HEK293 (cell line): ENCODE results near the gene MRPS2.

Source experiments
- CTCF ChIA-PET: fragments of 350-600 bp; formaldehyde crosslinking; extraction: SDS; loops from one replicate; lab custom pipeline; 2021; ENCODE audit warnings: antibody characterized with exemption; lab: Yijun Ruan, JAX
- POLR2A ChIA-PET: fragments of 300-600 bp; formaldehyde crosslinking; extraction: SDS; loops from one replicate; lab custom pipeline; 2020; ENCODE audit warnings: antibody characterized with exemption, inconsistent platforms; lab: Yijun Ruan, JAX
- H3K27ac ChIP-seq: fragments of 200-500 bp; sonication (Bioruptor generic); 2 replicates; pipeline ENCODE4 v1.5.1; 2014; ENCODE audit warnings: low read depth, low read length, control low read depth, inconsistent platforms; ENCODE audit errors: extremely low read depth
- H3K36me3 ChIP-seq, 2 experiments: fragments of 200-500 bp in 1 of 2; sonication (Bioruptor generic) in 1 of 2; 1 replicate in 1 of 2; 2 replicates in 1 of 2; pipeline ENCODE4 v1.5.1; 2014 to 2017; ENCODE audit warnings: inconsistent platforms in 2 of 2, low read length in 2 of 2; ENCODE audit not compliant: control insufficient read depth in 2 of 2, insufficient read depth in 1 of 2
- H3K4me1 ChIP-seq: fragments of 200-500 bp; sonication (Bioruptor generic); 2 replicates; pipeline ENCODE4 v1.5.1; 2014; ENCODE audit warnings: mild to moderate bottlenecking, low read length, inconsistent platforms; ENCODE audit not compliant: control insufficient read depth, insufficient read depth
- H3K4me3 ChIP-seq: 2 replicates; pipeline ENCODE4 v1.5.1; 2011; ENCODE audit warnings: low read depth, mild to moderate bottlenecking, control low read depth, low read length, moderate library complexity
- H3K9me3 ChIP-seq: fragments of 200-500 bp; sonication (Bioruptor generic); 2 replicates; pipeline ENCODE4 v1.5.1; 2014; ENCODE audit warnings: low read depth, low read length, inconsistent platforms; ENCODE audit not compliant: control insufficient read depth, insufficient read depth
- EGR2 ChIP-seq: fragments of 450-650 bp; formaldehyde crosslinking; IDR thresholded peaks from 2 replicates; pipeline ENCODE4 v1.5.1; 2016; ENCODE audit warnings: low read depth, missing biosample characterization, missing genetic modification characterization
- ELK4 ChIP-seq: IDR thresholded peaks from 2 replicates; pipeline ENCODE4 v1.6.1; 2011; ENCODE audit warnings: mild to moderate bottlenecking, low read depth, low read length, borderline replicate concordance
- KLF1 ChIP-seq: fragments of 450-650 bp; formaldehyde crosslinking; IDR thresholded peaks from 2 replicates; pipeline ENCODE4 v1.5.1; 2016; ENCODE audit warnings: missing biosample characterization, missing genetic modification characterization
- KLF16 ChIP-seq: fragments of 450-650 bp; formaldehyde crosslinking; IDR thresholded peaks from 2 replicates; pipeline ENCODE4 v1.5.1; 2017; ENCODE audit warnings: missing biosample characterization, missing genetic modification characterization
- KLF7 ChIP-seq: fragments of 450-650 bp; formaldehyde crosslinking; IDR thresholded peaks from 2 replicates; pipeline ENCODE4 v1.5.1; 2016; ENCODE audit warnings: missing biosample characterization, missing genetic modification characterization, borderline replicate concordance
- SP3 ChIP-seq: fragments of 450-650 bp; formaldehyde crosslinking; IDR thresholded peaks from 2 replicates; pipeline ENCODE4 v1.5.1; 2016; ENCODE audit warnings: missing biosample characterization, missing genetic modification characterization
- ZFHX2 ChIP-seq: fragments of 450-650 bp; formaldehyde crosslinking; conservative IDR thresholded peaks from 2 replicates; pipeline ENCODE4 v1.5.1; 2016; ENCODE audit warnings: missing biosample characterization, missing genetic modification characterization
- ZFP3 ChIP-seq: fragments of 450-650 bp; formaldehyde crosslinking; IDR thresholded peaks from 2 replicates; pipeline ENCODE4 v1.5.1; 2016; ENCODE audit warnings: low read depth, missing biosample characterization, missing genetic modification characterization
- ZFP69B ChIP-seq: fragments of 450-650 bp; formaldehyde crosslinking; IDR thresholded peaks from 2 replicates; pipeline ENCODE4 v1.5.1; 2016; ENCODE audit warnings: missing biosample characterization, missing genetic modification characterization
- ZNF138 ChIP-seq: fragments of 450-650 bp; formaldehyde crosslinking; IDR thresholded peaks from 2 replicates; pipeline ENCODE4 v1.5.1; 2016; ENCODE audit warnings: missing biosample characterization, missing genetic modification characterization, borderline replicate concordance
- ZNF155 ChIP-seq: fragments of 450-650 bp; formaldehyde crosslinking; IDR thresholded peaks from 2 replicates; pipeline ENCODE4 v1.5.1; 2016; ENCODE audit warnings: missing biosample characterization, missing genetic modification characterization
- ZNF175 ChIP-seq: fragments of 450-650 bp; formaldehyde crosslinking; IDR thresholded peaks from 2 replicates; pipeline ENCODE4 v1.5.1; 2016; ENCODE audit warnings: missing biosample characterization, missing genetic modification characterization
- ZNF23 ChIP-seq: fragments of 450-650 bp; formaldehyde crosslinking; IDR thresholded peaks from 2 replicates; pipeline ENCODE4 v1.5.1; 2016; ENCODE audit warnings: missing biosample characterization, missing genetic modification characterization, borderline replicate concordance
- ZNF24 ChIP-seq: fragments of 450-650 bp; formaldehyde crosslinking; IDR thresholded peaks from 2 replicates; pipeline ENCODE4 v1.5.1; 2016; ENCODE audit warnings: missing biosample characterization, missing genetic modification characterization
- ZNF404 ChIP-seq: fragments of 450-650 bp; formaldehyde crosslinking; IDR thresholded peaks from 2 replicates; pipeline ENCODE4 v1.5.1; 2017; ENCODE audit warnings: missing biosample characterization, missing genetic modification characterization
- ZNF501 ChIP-seq: fragments of 450-650 bp; formaldehyde crosslinking; IDR thresholded peaks from 2 replicates; pipeline ENCODE4 v1.5.1; 2016; ENCODE audit warnings: missing biosample characterization, missing genetic modification characterization
- ZNF529 ChIP-seq: fragments of 450-650 bp; formaldehyde crosslinking; IDR thresholded peaks from 2 replicates; pipeline ENCODE4 v1.5.1; 2017; ENCODE audit warnings: missing genetic modification characterization, missing biosample characterization; ENCODE audit not compliant: insufficient replicate concordance
- ZNF548 ChIP-seq: fragments of 450-650 bp; formaldehyde crosslinking; IDR thresholded peaks from 2 replicates; pipeline ENCODE4 v1.5.1; 2016; ENCODE audit warnings: missing biosample characterization, missing genetic modification characterization
- ZNF558 ChIP-seq: fragments of 450-650 bp; formaldehyde crosslinking; IDR thresholded peaks from 2 replicates; pipeline ENCODE4 v1.5.1; 2016; ENCODE audit warnings: missing biosample characterization, missing genetic modification characterization
- ZNF624 ChIP-seq: fragments of 450-650 bp; formaldehyde crosslinking; IDR thresholded peaks from 2 replicates; pipeline ENCODE4 v1.5.1; 2017; ENCODE audit warnings: missing biosample characterization, missing genetic modification characterization
- ZNF629 ChIP-seq: fragments of 450-650 bp; formaldehyde crosslinking; IDR thresholded peaks from 2 replicates; pipeline ENCODE4 v1.5.1; 2017; ENCODE audit warnings: missing biosample characterization, missing genetic modification characterization
- ZNF701 ChIP-seq: fragments of 450-650 bp; formaldehyde crosslinking; IDR thresholded peaks from 2 replicates; pipeline ENCODE4 v1.5.1; 2016; ENCODE audit warnings: missing biosample characterization, missing genetic modification characterization
- ZNF768 ChIP-seq: fragments of 450-650 bp; formaldehyde crosslinking; IDR thresholded peaks from 2 replicates; pipeline ENCODE4 v1.5.1; 2018; ENCODE audit warnings: missing biosample characterization, mild to moderate bottlenecking, missing genetic modification characterization
- ZXDB ChIP-seq: fragments of 450-650 bp; formaldehyde crosslinking; IDR thresholded peaks from 2 replicates; pipeline ENCODE4 v1.5.1; 2016; ENCODE audit warnings: missing biosample characterization, missing genetic modification characterization
- TF ChIP-seq, protein P1 (sequence below): fragments of 450-650 bp; formaldehyde crosslinking; IDR thresholded peaks from 2 replicates; pipeline ENCODE4 v1.5.1; 2016; ENCODE audit warnings: missing biosample characterization, missing genetic modification characterization
- TF ChIP-seq, protein P2 (sequence below): fragments of 450-650 bp; formaldehyde crosslinking; IDR thresholded peaks from 2 replicates; pipeline ENCODE4 v1.5.1; 2016; ENCODE audit warnings: missing biosample characterization, missing genetic modification characterization
- TF ChIP-seq, protein P3 (sequence below): fragments of 450-650 bp; formaldehyde crosslinking; IDR thresholded peaks from 2 replicates; pipeline ENCODE4 v1.5.1; 2016; ENCODE audit warnings: missing biosample characterization, missing genetic modification characterization

MRPS2 gene

DNA sequence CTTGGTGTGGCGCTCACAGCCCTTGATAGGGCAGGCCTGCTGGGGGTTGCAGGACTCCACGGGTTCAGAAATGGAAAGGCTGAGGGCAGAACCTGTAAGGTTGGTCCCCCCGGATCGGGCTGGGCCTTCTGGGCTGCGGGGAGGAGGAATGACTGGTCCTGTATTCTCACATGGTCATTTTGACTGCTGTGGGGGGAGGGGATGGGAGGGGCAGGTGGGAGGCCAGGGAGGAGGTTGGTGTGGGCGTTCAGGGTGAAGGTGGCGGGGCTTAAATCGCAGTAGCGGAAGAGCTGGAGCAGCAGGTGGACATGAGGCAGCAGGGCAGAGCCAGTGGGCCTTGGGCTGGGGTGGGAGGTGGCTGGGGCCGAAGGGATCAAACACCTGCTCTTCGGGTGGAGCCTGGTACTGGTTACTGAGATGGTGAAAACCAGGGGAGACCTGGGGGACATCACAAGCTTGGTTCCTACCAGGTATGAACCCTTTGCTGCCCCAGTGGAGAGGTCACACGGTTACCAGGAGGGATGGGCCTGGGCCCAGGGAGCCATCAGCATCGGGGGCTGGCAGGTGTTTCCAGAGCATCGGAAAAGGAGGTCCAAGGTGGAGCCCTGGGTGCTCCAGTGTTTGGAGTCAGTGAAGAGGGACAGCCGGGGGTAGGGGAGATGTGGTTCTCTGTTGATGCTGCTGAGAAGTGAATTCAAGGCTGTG is 1.8 kb downstream of the MRPS2 start (continued):
- no peak for TF ChIP-seq ZNF629 (tag by site-specific recombination)
- TF ChIP-seq KLF7, result no peak
- TF ChIP-seq, protein P1, sequence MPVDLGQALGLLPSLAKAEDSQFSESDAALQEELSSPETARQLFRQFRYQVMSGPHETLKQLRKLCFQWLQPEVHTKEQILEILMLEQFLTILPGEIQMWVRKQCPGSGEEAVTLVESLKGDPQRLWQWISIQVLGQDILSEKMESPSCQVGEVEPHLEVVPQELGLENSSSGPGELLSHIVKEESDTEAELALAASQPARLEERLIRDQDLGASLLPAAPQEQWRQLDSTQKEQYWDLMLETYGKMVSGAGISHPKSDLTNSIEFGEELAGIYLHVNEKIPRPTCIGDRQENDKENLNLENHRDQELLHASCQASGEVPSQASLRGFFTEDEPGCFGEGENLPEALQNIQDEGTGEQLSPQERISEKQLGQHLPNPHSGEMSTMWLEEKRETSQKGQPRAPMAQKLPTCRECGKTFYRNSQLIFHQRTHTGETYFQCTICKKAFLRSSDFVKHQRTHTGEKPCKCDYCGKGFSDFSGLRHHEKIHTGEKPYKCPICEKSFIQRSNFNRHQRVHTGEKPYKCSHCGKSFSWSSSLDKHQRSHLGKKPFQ, result no peak
- no peak for TF ChIP-seq ZNF701 (tag by site-specific recombination)
- no peak for TF ChIP-seq ZNF624 (tag by site-specific recombination)
- peak; percentile 78 for TF ChIP-seq EGR2 (tag by site-specific recombination)
- TF ChIP-seq SP3 (tag by site-specific recombination), result peak; percentile 23; the same call in 1 of the 2 replicates
- peak; percentile 8; the same call in 1 of the 2 replicates for TF ChIP-seq KLF1

DNA sequence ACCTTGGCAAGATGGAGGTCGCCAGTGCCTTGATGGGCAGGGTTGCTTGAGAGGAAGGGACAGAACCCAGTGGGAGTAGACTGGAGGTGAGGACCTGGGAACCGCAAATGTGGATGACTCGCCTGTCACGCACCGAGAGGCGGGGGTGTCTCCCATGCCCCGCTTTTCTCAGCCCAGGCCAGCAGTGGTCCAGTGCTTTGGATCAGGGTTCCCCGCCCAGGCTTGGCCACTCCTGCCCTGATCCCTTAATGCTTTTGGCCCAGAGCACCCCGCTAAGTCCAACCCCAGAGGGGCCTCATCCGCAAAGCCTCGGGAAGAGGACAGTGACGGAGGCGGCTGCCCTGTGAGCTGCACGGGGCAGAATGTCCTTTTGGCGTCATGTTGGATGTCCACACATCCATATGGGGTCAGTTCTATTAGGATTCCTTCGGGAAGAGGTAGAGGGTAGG is 2.4 kb downstream of the MRPS2 start:
- TF ChIP-seq ZNF23, result no peak
- TF ChIP-seq ZNF501, result no peak
- no peak for TF ChIP-seq ELK4
- no peak for TF ChIP-seq ZNF529 (tag by site-specific recombination)
- TF ChIP-seq ZNF558, result no peak
- TF ChIP-seq ZNF768, result no peak
- no peak for TF ChIP-seq ZNF155 (tag by site-specific recombination)
- no peak for TF ChIP-seq ZXDB
- TF ChIP-seq ZNF138, result no peak
- no peak for TF ChIP-seq ZFHX2 (tag by site-specific recombination)
- no peak for TF ChIP-seq ZFP69B (tag by site-specific recombination)
- TF ChIP-seq ZNF404, result no peak
- no peak for TF ChIP-seq ZFP3 (tag by site-specific recombination)
- no peak for TF ChIP-seq KLF16 (tag by site-specific recombination)
- no peak for TF ChIP-seq ZNF24 (tag by site-specific recombination)
- TF ChIP-seq, protein P2, sequence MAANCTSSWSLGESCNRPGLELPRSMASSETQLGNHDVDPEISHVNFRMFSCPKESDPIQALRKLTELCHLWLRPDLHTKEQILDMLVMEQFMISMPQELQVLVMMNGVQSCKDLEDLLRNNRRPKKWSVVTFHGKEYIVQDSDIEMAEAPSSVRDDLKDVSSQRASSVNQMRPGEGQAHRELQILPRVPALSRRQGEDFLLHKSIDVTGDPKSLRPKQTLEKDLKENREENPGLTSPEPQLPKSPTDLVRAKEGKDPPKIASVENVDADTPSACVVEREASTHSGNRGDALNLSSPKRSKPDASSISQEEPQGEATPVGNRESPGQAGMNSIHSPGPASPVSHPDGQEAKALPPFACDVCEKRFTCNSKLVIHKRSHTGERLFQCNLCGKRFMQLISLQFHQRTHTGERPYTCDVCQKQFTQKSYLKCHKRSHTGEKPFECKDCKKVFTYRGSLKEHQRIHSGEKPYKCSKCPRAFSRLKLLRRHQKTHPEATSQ (tag by site-specific recombination), result no peak
- TF ChIP-seq, protein P3, sequence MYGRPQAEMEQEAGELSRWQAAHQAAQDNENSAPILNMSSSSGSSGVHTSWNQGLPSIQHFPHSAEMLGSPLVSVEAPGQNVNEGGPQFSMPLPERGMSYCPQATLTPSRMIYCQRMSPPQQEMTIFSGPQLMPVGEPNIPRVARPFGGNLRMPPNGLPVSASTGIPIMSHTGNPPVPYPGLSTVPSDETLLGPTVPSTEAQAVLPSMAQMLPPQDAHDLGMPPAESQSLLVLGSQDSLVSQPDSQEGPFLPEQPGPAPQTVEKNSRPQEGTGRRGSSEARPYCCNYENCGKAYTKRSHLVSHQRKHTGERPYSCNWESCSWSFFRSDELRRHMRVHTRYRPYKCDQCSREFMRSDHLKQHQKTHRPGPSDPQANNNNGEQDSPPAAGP, result no peak
- no peak for TF ChIP-seq ZNF548 (tag by site-specific recombination)
- no peak for TF ChIP-seq ZNF175 (tag by site-specific recombination)
- Histone ChIP-seq H3K4me3 (no peak overlapping the region), H3K4me1 (peaks cover 3% of the 10 kb centered on the region; the same call in 1 of the 2 replicates), H3K27ac (no peak overlapping the region), H3K9me3 (no peaks in the 10 kb centered on the region), H3K36me3 (peaks cover 0 to 38% of the 10 kb centered on the region in 2 experiments; a peak in 2 of 3 replicates)
- CTCF ChIA-PET, result interaction anchor here (0.9 kb wide), 1 partner anchor 91 kb away, joined by 3 read pairs; no protein-coding TSS in a partner anchor
- POLR2A ChIA-PET, result no interaction called here
